ENCODE results near the gene SAMD4B. TPM values are rescaled to one million over a fixed set of nuclear protein-coding genes. Genes with fewer than 3 reads are reported as not detected.

SAMD4B gene
- total and polyA plus RNA-seq, 2 of the 8 experiments (the other 6 are each of a cell fraction or from before 2014, with no cell fraction given), result 137 to 158 TPM

DNA sequence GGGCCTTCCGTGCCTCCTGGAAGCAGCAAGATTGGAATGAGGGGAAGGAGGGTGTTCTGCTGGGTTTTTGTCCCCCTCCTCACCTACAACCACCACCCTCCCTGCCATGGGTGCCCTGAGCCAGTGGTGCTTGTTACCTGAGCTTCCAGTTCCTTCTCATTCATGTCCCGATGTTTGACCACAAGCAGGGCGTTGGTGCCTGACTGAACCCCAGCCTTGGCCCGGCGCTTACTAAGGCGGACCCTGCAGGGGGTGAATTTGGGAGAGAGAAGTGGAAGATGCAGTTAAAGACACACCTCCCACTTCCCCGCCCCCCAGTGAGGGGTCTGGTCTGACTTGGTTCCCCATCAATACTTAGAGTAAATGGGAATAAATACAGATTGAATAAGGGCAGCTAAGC is 44.3 kb downstream of the SAMD4B start:
- Histone ChIP-seq H3K79me2 (ENCODE audit: control insufficient read depth in 1 of 2, insufficient read depth in 2 of 2, low read length in 2 of 2) (peaks cover 0 to 5% of the 10 kb centered on the region in 2 experiments; a peak in 1 of 4 replicates), H4K91ac (replicated peaks; ENCODE audit: insufficient read length, low read length) (no peak overlapping the region), H4K20me1 (replicated peaks in 1 of 2; ENCODE audit: control insufficient read depth in 1 of 2, insufficient read depth in 2 of 2, low read length in 2 of 2) (peaks cover 0 to 6% of the 10 kb centered on the region in 2 experiments), H3K56ac (replicated peaks; ENCODE audit: insufficient read length, low read depth, low read length) (no peak overlapping the region), H3K4me2 (ENCODE audit: insufficient read depth in 1 of 2, low read depth in 2 of 2, low read length in 2 of 2) (no peak overlapping the region), H3K4ac (replicated peaks; ENCODE audit: insufficient read length, low read depth, low read length) (no peak overlapping the region), H2BK20ac (ENCODE audit: low read length) (no peak overlapping the region), H2BK120ac (replicated peaks; ENCODE audit: low read depth, low read length) (no peak overlapping the region), H3K27me3 (replicated peaks in 1 of 4; ENCODE audit: control insufficient read depth in 3 of 4, extremely low read depth in 1 of 4, insufficient read depth in 3 of 4, low read length in 3 of 4) (no peaks in the 10 kb centered on the region), H3K18ac (ENCODE audit: extremely low read depth, low read length) (no peak overlapping the region), H3K9me3 (ENCODE audit: insufficient read depth in 2 of 2, low read depth in 1 of 2, low read length in 1 of 2) (no peaks in the 10 kb centered on the region), H3K4me1 (replicated peaks in 1 of 4; ENCODE audit: control insufficient read depth in 3 of 4, insufficient read depth in 4 of 4, low read length in 3 of 4) (peaks cover 0 to 10% (median 4%) of the 10 kb centered on the region in 4 experiments; a peak in 4 of 7 replicates), H3K27ac (ENCODE audit: low read depth, low read length) (no peak overlapping the region), H2AFZ (ENCODE audit: low read length) (no peak overlapping the region), H2BK15ac (ENCODE audit: low read length) (no peak overlapping the region), H4K5ac (ENCODE audit: insufficient read length, low read depth, low read length) (no peak overlapping the region), H3K4me3 (ENCODE audit: extremely low read depth in 1 of 4, insufficient read depth in 2 of 4, low read depth in 3 of 4, low read length in 4 of 4) (no peak overlapping the region), H2AK5ac (ENCODE audit: low read depth, low read length) (no peak overlapping the region), H2BK12ac (ENCODE audit: low read depth, low read length) (no peak overlapping the region), H3K79me1 (ENCODE audit: low read depth, low read length) (peaks cover 5% of the 10 kb centered on the region), H3K36me3 (ENCODE audit: control insufficient read depth in 2 of 4, insufficient read depth in 4 of 4, low read length in 3 of 4) (peaks cover 10 to 60% (median 28%) of the 10 kb centered on the region in 4 experiments; a peak in 6 of 8 replicates), H3K23ac (ENCODE audit: insufficient read length) (no peak overlapping the region), H2BK5ac (ENCODE audit: low read depth, low read length) (no peak overlapping the region), H4K8ac (ENCODE audit: extremely low read depth, insufficient read depth, low read length) (no peak overlapping the region), H3K14ac (ENCODE audit: insufficient read length) (no peak overlapping the region), H3K23me2 (ENCODE audit: low read depth, low read length) (peaks cover 2% of the 10 kb centered on the region; the same call in 1 of the 2 replicates), H3K9ac (replicated peaks in 1 of 4; ENCODE audit: extremely low read depth in 1 of 4, low read depth in 3 of 4, low read length in 3 of 4) (no peak overlapping the region)
- WGBS, 2 experiments (ENCODE audit: extremely low coverage in 1 of 2, insufficient coverage in 1 of 2, insufficient read length in 1 of 2, insufficient replicate concordance in 2 of 2, low coverage in 1 of 2, low lambda C conversion rate in 2 of 2, missing lambda C conversion rate in 1 of 2), result 91% methylated on average over 7 of the region's 7 CpGs; no CpG with 5 or more reads in 1 of the 2 experiments
- FAIRE-seq (no peak), DNase-seq (ENCODE audit: low read depth in 1 of 2, low spot score in 2 of 2) (no peak)
- ChIA-PET CTCF (ENCODE audit: partially characterized antibody) (interaction anchor here (0.7 kb wide), 1 partner anchor 14 kb away, joined by 3 read pairs; no protein-coding TSS in a partner anchor), POLR2A (ENCODE audit: partially characterized antibody) (interaction anchor here (0.8 to 1.5 kb wide), 7 partner anchors 12 to 45 kb away, joined by 3 to 5 read pairs (median 3); partner anchors contain the start of gene SAMD4B)

Data from H1 (cell line).